ENCODE measurements around the gene OR2C1.

The OR2C1 gene

GRCh38 chr16:3389663-3390338 lies 34.1 kb downstream of the OR2C1 start:
- TF ChIP-seq, protein P1, sequence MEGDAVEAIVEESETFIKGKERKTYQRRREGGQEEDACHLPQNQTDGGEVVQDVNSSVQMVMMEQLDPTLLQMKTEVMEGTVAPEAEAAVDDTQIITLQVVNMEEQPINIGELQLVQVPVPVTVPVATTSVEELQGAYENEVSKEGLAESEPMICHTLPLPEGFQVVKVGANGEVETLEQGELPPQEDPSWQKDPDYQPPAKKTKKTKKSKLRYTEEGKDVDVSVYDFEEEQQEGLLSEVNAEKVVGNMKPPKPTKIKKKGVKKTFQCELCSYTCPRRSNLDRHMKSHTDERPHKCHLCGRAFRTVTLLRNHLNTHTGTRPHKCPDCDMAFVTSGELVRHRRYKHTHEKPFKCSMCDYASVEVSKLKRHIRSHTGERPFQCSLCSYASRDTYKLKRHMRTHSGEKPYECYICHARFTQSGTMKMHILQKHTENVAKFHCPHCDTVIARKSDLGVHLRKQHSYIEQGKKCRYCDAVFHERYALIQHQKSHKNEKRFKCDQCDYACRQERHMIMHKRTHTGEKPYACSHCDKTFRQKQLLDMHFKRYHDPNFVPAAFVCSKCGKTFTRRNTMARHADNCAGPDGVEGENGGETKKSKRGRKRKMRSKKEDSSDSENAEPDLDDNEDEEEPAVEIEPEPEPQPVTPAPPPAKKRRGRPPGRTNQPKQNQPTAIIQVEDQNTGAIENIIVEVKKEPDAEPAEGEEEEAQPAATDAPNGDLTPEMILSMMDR (IDR thresholded peaks at IDR 0.05; ENCODE audit: low read depth, low read length), result no peak
- TF ChIP-seq POLR2A (IDR thresholded peaks at IDR 0.05; ENCODE audit: extremely low read depth, insufficient read length) (no peak), MAX (IDR thresholded peaks at IDR 0.05; ENCODE audit: low read depth, low read length) (no peak), MYC (IDR thresholded peaks at IDR 0.05; ENCODE audit: low read depth, low read length) (no peak)
- no peak overlapping the region for H3K4me3 ChIP-seq (ENCODE audit: low read depth, low read length)
- no peak for DNase-seq (ENCODE audit: low read depth)

DNA sequence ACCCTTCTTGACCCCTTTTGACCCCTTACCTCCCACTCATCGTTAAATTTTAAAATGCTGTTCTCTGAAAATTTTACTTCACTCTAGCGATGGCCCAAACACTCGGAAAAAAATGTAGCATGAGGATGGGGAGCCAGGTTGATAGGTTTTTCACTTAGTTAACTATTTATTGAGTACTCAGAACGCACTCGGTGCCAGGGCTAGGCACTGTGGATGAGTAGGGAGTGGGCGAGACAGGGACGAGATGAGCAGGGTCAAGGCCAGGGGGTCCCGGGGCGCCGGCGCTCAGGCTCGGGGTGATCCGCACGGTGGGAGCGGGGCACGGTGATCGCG lies 44.7 kb downstream of the OR2C1 start:
- DNase-seq (ENCODE audit: low read depth), result no peak
- no peak for TF ChIP-seq MAX (IDR thresholded peaks at IDR 0.05; ENCODE audit: low read depth, low read length)
- no peak for TF ChIP-seq MYC (IDR thresholded peaks at IDR 0.05; ENCODE audit: low read depth, low read length)
- TF ChIP-seq POLR2A (IDR thresholded peaks at IDR 0.05; ENCODE audit: extremely low read depth, insufficient read length), result no peak
- TF ChIP-seq, protein P1 (IDR thresholded peaks at IDR 0.05; ENCODE audit: low read depth, low read length), result no peak
- peak overlapping the region; percentile 97 for H3K4me3 ChIP-seq (ENCODE audit: low read depth, low read length)

DNA sequence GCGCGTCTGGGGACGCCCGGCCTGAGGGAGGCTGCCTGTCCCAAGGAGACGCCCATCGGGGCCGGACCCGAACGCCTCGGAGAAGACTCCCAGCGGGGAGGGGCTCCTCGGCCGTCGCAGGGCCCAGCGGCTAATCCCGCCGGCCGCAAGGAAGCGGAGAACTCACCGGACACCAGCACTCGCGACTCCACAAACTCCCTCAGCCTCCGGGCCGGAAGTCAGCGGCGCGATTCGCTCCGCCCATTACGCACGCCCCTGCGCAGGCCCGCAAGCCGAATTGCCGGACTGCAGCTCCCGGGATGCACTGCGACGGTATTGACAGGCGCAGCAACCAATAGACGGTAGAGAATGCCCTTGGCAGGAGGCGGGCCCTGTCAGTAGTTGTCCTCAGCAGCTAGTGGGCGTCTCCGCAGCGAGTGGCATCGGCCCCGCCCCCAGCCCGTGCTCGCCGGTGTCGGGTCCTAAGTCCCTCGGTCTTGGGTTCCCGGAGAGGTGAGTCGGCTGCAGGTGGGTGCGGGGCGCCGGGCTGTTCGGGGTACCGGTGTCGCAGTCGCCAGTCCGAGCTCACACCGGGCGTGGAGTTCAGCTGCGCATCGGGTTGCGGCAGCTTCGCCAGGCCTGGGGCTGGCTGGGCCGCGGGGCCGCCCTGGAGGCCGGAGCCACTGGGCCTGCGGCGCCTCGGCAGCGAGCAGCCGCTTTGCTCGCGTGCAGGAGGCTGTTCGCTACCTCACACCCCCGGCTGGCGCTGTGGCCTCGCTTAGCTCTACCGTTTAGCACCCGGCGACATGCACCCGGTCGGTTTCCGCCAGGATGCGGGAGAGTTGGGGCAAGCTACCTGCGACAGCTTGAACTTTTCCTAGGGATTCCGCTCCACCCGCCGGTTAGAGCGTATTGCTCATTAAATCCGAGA lies 45.3 kb downstream of the OR2C1 start, which contains the start of the genes ZNF174 and ZSCAN32:
Gene ZNF174, plus strand, starts transcription at position 437 of the 910 bp plus-strand sequence. CDS start 790 bp downstream, outside the sequence.
Gene ZSCAN32, minus strand, starts transcription at position 226 of the 910 bp plus-strand sequence. CDS start 3,447 bp downstream, outside the sequence.
- peak within 1 kb of the TSS; percentile 97 for H3K4me3 ChIP-seq (ENCODE audit: low read depth, low read length)
- TF ChIP-seq MAX (IDR thresholded peaks at IDR 0.05; ENCODE audit: low read depth, low read length) (peak; percentile 71), MYC (IDR thresholded peaks at IDR 0.05; ENCODE audit: low read depth, low read length) (peak; percentile 79), POLR2A (IDR thresholded peaks at IDR 0.05; ENCODE audit: extremely low read depth, insufficient read length) (peak; percentile 77)
- TF ChIP-seq, protein P1 (IDR thresholded peaks at IDR 0.05; ENCODE audit: low read depth, low read length), result no peak
- DNase-seq (ENCODE audit: low read depth), result peak; percentile 99

DNA sequence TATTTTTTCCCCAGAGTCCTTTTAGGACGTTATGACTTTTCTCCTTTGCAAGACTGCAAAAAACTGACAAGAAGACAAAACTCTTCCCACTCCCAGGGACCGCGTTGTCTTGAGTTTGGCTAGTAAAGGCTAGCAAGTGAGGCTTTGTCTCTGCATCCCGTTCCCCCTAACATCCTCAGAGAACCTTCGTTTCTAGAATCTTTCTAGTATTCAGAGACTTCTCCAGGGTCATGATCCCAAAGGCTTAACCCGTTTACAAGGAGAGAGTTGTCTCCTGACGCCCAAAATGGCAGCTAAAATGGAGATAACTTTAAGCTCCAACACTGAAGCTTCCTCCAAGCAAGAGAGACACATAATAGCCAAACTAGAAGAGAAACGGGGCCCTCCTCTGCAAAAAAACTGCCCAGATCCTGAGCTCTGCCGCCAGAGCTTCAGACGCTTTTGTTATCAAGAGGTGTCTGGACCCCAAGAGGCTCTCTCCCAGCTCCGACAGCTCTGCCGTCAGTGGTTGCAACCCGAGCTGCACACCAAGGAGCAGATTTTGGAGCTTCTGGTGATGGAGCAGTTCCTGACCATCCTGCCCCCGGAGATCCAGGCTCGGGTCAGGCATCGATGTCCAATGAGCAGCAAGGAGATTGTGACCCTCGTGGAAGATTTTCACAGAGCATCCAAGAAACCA lies 46.2 kb downstream of the OR2C1 start:
- TF ChIP-seq MAX (IDR thresholded peaks at IDR 0.05; ENCODE audit: low read depth, low read length), result no peak
- no peak for TF ChIP-seq MYC (IDR thresholded peaks at IDR 0.05; ENCODE audit: low read depth, low read length)
- TF ChIP-seq, protein P1 (IDR thresholded peaks at IDR 0.05; ENCODE audit: low read depth, low read length), result no peak
- no peak for TF ChIP-seq POLR2A (IDR thresholded peaks at IDR 0.05; ENCODE audit: extremely low read depth, insufficient read length)
- peak; percentile 27 for DNase-seq (ENCODE audit: low read depth)

More for the DNA sequence above, 46.2 kb downstream of the OR2C1 start:
- peak overlapping the region; percentile 97 for H3K4me3 ChIP-seq (ENCODE audit: low read depth, low read length)

Measured in NB4 (cell line).